Fibroblast of skin of left biceps (primary cell): ENCODE data around the gene STEEP1.

Experiments used
- DNase-seq, 2 experiments: peaks; one replicate each; pipeline ENCODE4 v3.0.0-alpha.2; 2013; ENCODE audit warnings: low read depth in 2 of 2

Gene STEEP1

GRCh38 chrX:119565107-119565663 is at the start of gene STEEP1:
TSS of gene STEEP1 (minus strand) at chrX:119565409. CDS start at chrX:119565355, 54 bp downstream.
- DNase-seq, result peak; percentile 78 to 80

GRCh38 chrX:119614776-119615175 is 49.6 kb upstream of the STEEP1 start:
- DNase-seq, result no peak

- no peak for DNase-seq
Observed at GRCh38 chrX:119607018-119607389, 41.8 kb upstream of the STEEP1 start.

- peak; percentile 78 to 80 for DNase-seq
Observed at GRCh38 chrX:119606280-119607017, 41.2 kb upstream of the STEEP1 start, which contains the start of gene NKRF. TSS of gene NKRF (minus strand) at chrX:119606424.

GRCh38 chrX:119605464-119606279 is 40.5 kb upstream of the STEEP1 start:
- no peak for DNase-seq

GRCh38 chrX:119604766-119605463 is 39.7 kb upstream of the STEEP1 start:
- DNase-seq, result no peak

GRCh38 chrX:119602701-119603255 is 37.6 kb upstream of the STEEP1 start:
- DNase-seq, result no peak

GRCh38 chrX:119589810-119590209 is 24.6 kb upstream of the STEEP1 start:
- no peak for DNase-seq

- no peak for DNase-seq
Observed at GRCh38 chrX:119583431-119584059, 18.3 kb upstream of the STEEP1 start.

- DNase-seq, result no peak
Observed at GRCh38 chrX:119579414-119579813, 14.2 kb upstream of the STEEP1 start.

- DNase-seq, result peak; percentile 80 to 82
Observed at GRCh38 chrX:119574394-119575266, 9.4 kb upstream of the STEEP1 start, which contains the start of gene UBE2A. TSS of gene UBE2A (plus strand) at chrX:119574563. CDS start at chrX:119574712, 149 bp downstream.

GRCh38 chrX:119573840-119574393 is 8.7 kb upstream of the STEEP1 start:
- DNase-seq, result no peak

- no peak for DNase-seq
Observed at GRCh38 chrX:119573222-119573621, 8.0 kb upstream of the STEEP1 start.

- DNase-seq, result no peak
Observed at GRCh38 chrX:119570351-119570835, 5.2 kb upstream of the STEEP1 start.

- DNase-seq, result no peak
Observed at GRCh38 chrX:119552508-119552907, 12.7 kb downstream of the STEEP1 start.

- no peak for DNase-seq
Observed at GRCh38 chrX:119549327-119550016, 15.7 kb downstream of the STEEP1 start.

- peak; percentile 33 to 40 for DNase-seq
Observed at GRCh38 chrX:119541188-119541587, 24.0 kb downstream of the STEEP1 start.

- no peak for DNase-seq
Observed at GRCh38 chrX:119539872-119540271, 25.3 kb downstream of the STEEP1 start.

- DNase-seq, result no peak
Observed at GRCh38 chrX:119537487-119537886, 27.7 kb downstream of the STEEP1 start.
